Omental fat pad (tissue), 4 donors: ENCODE data around the gene BRD2. TPM values are rescaled to one million over a fixed set of nuclear protein-coding genes. Genes with fewer than 3 reads are reported as not detected.

Experiments
- ATAC-seq: fragments of 150-250 bp; one replicate; pipeline ENCODE4 v1.9.1; 2016; ENCODE audit warnings: mild to moderate bottlenecking, moderate library complexity; ENCODE audit not compliant: low FRiP score
- DNase-seq: peaks from one replicate; pipeline ENCODE4 v3.0.0-alpha.2; 2019; ENCODE audit warnings: low spot score
- total RNA-seq, 4 donors: library from RNA; depleted of rRNA; stranded (reverse); fragments of >200 nt; gene quantifications; one replicate each; pipeline ENCODE4 v1.1.0, GENCODE V29; 2016
- TF ChIP-seq, protein P1 (sequence below), 3 donors: fragments of 450-650 bp; IDR thresholded peaks; one replicate each; pipeline ENCODE4 v1.5.1; 2016 to 2017; ENCODE audit warnings: antibody characterized with exemption in 3 of 3, mild to moderate bottlenecking in 3 of 3, moderate library complexity in 2 of 3

Gene BRD2
- total RNA-seq, 4 donors from 2014 or later: 133 to 257 (median 154) TPM

DNA sequence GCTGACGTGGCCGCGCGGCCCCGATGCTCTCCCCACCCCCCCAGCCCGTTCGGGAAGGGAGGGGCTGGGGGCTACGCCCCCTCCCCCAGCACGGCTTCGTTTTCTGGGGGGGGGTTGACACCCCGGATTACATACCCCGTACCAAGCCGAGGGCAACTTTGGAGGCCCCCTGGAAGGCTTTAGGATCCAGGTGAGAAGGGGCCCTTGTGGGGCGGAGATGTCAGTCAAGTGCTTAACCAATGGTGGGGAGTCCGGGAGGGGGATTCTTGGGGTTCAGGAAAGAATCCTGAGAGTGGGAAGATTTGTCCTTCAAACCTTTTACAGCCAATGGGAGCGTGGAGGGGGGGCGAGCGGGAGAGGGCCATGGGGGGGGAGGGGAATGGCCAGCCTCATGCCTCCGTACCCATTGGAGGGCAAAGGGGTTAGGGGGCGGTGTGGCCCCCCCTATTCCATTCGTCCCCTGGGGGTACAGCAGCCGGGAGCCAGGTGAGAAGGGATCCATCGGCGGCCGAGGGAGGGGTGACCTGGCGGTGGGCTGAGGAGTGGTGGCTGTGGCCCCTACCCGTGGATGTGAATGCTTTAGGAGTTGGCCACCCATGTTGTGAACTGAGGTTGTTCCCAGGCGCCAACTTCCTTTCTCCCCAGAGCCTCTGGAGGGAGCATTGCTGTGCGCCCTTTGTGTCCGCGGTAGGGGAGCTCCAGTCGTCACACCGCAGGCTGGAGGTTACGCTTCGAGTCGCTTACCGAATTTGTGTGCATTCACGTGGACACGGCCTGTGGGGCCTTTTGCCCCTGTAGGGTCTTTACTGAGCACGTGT, 682 bp downstream of the BRD2 start:
- DNase-seq (peak; percentile 38), ATAC-seq (peak; percentile 24)
- TF ChIP-seq, protein P1, sequence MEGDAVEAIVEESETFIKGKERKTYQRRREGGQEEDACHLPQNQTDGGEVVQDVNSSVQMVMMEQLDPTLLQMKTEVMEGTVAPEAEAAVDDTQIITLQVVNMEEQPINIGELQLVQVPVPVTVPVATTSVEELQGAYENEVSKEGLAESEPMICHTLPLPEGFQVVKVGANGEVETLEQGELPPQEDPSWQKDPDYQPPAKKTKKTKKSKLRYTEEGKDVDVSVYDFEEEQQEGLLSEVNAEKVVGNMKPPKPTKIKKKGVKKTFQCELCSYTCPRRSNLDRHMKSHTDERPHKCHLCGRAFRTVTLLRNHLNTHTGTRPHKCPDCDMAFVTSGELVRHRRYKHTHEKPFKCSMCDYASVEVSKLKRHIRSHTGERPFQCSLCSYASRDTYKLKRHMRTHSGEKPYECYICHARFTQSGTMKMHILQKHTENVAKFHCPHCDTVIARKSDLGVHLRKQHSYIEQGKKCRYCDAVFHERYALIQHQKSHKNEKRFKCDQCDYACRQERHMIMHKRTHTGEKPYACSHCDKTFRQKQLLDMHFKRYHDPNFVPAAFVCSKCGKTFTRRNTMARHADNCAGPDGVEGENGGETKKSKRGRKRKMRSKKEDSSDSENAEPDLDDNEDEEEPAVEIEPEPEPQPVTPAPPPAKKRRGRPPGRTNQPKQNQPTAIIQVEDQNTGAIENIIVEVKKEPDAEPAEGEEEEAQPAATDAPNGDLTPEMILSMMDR (IDR thresholded peaks at IDR 0.05): no peak

DNA sequence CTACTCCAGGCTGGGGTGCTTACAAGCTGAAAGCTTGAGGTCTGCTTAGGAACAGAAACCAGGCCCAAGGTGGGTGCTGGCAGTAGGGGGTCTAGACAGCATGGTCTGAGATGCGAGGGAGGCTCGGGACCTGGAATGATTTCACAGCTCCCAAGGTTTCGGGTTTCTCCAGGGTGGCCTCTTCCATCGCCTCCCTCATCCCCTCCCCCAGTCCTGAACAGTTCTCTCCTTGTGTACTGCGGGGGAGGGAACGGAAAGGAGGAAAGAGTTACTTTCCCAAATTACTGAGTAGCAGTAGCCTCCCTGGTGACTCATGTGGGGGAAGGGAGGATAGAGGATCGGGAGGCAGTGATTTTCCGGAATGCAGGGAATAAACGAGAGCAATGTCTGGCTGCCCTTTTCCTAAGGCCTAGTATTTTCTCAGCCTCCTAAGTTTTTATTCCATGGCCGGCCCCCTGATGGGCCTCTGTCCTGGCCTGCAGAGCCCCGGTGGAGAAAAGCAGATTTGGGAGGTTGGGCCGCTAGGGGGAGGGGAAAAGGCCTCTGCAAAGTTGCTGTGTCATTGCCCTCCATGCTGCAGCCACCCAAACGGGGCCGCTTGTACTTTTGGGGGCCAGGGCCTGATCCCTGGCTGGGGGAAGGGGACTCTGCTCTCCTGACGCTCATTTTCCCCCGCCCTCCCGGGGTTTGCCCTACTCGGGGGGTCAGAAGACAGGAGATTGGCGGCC, 1.5 kb downstream of the BRD2 start:
- DNase-seq (peak; percentile 62), ATAC-seq (peak; percentile 43)
- TF ChIP-seq, protein P1 (IDR thresholded peaks at IDR 0.05): peak in 1 of 3 donors; percentile 48

DNA sequence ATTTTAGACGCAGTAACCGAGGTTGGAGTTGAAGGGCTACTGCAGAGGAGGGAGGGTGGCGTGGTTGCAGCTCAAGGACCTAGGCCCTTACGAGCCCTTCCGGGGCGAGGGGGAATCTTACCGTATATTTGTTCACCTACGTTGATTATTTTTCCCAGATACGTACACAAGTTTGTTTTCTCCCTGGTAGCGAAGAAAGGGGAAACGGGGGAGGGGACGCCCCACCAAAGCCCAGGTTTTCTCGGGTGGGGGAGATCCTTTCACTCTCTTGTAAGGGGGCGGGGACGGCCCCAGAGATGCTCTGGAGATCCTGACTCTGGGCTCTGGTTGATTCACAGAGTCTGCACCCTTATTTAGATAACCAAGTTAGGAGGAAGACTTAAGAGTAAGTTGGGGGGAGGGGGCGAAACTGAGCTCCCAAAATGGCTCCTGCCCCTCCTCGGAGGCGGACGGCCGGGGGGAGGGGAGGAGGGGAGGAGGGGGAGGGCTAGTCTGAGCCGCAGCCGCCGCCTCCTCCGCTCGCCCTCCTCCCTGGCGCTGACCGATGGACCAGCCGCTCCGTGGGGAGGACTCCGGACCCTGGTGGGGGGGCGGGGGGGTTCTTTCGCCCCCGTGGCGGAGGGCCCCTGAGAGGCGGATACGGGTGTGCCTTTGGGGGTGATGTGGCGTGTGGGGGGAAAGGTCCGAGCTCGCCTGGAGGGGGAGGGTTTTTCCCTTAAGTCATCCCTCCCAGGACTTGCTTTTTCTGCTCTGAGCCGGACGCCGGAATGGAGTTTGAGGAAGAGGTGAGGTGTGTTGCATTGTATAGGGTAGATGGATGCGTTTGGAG, 2.2 kb downstream of the BRD2 start:
- TF ChIP-seq, protein P1 (IDR thresholded peaks at IDR 0.05): no peak
- DNase-seq (peak; percentile 65), ATAC-seq (peak; percentile 4)

DNA sequence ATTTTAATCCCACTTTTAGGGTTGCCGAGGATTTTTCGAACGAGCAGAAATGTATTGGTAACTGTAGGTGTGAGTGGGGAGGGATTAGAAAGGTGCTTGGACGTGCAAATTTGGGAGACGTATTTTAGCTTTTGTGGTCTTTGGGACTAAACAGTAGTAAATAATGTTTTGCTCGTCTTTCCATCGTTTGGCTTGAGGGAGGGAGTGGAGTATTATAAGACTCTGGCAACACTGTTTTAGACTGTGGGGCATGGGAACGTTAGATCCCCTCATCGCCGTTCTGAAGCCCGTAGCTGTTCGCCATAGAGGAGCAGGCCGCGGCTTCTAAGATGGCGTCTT, 2.8 kb downstream of the BRD2 start:
- DNase-seq (no peak), ATAC-seq (no peak)
- TF ChIP-seq, protein P1 (IDR thresholded peaks at IDR 0.05): no peak

DNA sequence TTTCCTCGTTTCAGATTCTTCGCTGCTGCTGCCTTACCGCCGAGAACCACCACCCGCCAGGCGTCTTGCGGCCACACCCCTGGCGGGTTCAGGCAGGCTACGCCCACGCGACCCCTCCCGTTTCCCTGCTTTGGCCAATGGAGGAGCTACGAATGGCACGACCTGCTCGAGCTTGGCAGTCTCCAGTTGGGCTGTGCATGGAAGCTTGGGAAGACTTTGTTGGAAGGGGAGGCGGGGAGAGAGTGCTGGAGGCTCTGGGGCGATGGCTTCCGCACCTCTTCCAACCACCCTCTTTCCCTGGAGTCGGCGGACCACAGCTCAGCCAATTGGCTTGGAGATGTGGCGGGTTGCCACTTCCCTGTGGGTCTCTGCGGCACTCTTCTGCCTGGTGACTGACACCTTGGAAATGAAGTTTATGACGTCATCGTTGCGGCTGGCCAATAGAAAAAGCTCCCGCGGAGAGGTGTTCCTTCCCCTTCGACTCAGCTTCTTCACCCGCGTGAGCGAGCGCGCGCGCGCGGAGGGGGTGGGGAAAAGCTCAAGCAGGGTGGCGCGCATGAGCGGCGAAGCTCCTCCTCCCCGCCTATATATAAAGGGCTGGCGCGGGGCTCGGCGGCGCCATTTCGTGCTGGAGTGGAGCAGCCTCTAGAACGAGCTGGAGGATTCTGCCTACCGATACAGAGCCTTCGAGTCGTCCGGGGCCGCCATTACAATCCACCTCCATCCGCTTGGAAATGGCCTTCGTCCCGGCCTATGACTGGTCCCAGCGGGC, 3.4 kb downstream of the BRD2 start:
- peak; percentile 95 for DNase-seq
- TF ChIP-seq, protein P1 (IDR thresholded peaks at IDR 0.05): no peak
- peak; percentile 76 for ATAC-seq
